Eye (tissue), 1 donor: ENCODE measurements around the gene MSH5.
A peak's percentile ranks its signal among the peaks of the same experiment; 100 is the strongest.

Experiments
- DNase-seq: peaks from one replicate; pipeline ENCODE4 v3.0.0-alpha.2; 2015

MSH5 gene

GRCh38 chr6:31713991-31714684 is 25.7 kb upstream of the MSH5 start:
- peak; percentile 82 for DNase-seq

DNA sequence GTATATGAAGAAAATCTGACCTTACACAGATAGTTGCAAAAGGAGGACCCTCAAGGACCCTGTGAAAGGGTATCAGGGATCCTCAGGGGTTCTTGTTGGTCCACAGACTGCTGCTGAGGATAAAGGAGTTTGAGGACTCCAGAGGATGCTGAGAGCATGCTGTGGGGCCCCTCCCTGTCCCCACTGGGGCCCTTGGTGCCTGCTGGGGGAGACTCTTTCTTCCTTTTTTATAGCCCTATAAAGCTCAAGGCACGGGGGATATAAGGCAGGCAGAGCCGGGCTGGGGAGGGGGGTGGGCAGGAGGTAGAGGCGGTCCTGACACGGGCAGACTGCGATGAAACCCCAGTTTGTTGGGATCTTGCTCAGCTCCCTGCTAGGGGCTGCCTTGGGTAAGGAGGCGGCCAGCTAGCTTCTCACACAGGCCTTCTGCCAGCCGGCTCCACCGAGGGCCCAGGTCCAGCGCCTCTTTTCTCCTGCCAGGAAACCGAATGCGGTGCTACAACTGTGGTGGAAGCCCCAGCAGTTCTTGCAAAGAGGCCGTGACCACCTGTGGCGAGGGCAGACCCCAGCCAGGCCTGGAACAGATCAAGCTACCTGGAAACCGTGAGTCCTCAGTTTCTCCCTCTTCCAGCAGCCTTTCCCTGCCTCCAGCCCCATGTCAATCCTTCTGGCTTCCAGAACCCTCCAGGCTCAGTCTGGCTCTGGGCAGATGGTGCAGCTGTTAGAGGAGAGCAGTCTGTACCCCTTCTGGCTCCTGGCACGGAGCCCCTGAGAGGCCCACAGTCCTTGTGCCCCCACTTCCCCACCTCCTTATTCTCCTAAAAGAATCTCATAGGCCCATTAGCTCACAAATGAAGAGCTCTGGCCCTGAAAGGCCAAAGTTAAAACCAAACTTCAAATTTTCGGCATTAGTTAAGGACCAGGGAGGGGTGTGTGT is 24.5 kb upstream of the MSH5 start, which contains the start of gene LY6G6D:
LY6G6D (plus strand) TSS at position 327 of the 937 bp plus-strand sequence; CDS start at position 335, 8 bp downstream.
- no peak for DNase-seq

DNA sequence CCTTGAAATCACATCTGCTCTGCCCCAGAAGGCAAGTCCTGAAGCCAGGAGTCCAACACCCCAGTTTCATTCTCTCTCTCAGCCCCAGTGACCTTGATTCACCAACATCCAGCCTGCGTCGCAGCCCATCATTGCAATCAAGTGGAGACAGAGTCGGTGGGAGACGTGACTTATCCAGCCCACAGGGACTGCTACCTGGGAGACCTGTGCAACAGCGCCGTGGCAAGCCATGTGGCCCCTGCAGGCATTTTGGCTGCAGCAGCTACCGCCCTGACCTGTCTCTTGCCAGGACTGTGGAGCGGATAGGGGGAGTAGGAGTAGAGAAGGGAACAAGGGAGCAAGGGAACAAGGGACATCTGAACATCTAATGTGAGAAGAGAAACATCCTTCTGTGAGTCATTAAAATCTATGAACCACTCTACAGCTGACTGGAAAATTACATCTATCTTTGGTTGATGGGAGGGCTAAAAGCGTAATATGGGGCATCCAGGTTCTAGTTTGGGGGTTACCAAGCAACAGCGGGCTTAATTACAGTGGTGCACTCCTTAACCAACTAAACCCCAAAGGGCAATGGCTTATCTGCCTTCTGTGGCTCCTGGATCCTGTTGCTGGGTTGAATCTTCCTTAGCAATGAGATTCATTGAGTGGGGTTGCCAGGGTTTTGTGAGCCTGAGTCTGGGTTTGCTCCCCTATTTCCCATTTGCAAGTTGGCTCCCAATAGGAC is 22.1 kb upstream of the MSH5 start:
- no peak for DNase-seq

- no peak for DNase-seq
Observed at GRCh38 chr6:31718265-31718664, 21.5 kb upstream of the MSH5 start.

DNA sequence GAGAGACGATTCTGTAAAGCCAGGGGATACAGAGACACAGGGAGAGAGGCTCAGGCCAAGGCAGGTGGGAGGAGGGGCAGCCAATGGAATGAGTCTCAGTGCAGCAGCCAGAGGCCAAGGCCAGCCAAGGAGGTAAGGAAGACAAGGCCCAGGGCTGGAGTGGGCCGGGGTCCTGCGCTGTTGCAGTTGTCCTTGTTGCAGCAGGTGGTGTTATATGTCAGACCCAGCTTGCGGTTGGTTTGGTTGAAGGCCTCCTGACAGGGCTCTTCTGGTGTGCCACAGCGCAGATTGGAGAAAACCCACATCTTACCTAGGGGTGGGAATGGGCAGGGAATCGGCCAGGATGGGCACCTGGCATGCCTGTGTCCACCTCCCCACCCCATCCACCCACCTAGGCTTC is 20.8 kb upstream of the MSH5 start:
- DNase-seq: no peak

GRCh38 chr6:31720196-31720770 is 19.5 kb upstream of the MSH5 start:
- no peak for DNase-seq

DNA sequence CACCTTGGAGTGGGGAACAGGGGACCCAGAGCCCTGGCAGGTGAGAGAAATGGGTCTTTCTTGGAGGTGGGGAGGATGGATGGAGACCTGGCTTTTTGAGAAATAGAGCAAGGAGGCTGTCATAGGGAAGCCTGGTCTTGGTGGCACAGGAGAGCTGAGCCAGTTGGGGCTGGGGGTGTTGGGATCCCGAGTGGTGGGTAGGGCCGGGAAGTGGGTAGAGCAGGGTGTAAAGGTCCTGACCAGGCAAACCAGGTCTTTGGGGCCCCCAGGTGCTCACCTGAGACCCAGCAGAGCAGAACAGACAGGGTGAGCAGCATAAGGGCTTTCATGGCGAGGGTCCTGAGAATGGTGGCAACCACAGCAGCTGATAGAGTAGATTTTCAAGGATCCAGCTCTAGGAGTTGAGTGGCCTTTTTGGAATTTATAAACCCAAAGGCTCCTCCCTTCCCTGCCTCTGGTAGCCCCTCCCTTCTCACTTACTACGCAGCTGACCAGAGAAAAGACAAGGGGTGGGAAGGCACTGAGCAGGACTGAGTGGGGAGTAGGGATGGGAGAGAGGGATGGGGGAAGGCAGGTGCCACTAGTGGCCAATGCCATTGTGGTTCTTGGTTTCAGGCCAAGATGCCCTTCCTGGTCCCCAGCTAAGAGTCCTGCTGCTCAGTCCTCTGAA is 18.3 kb upstream of the MSH5 start, which contains the start of gene LY6G6C:
LY6G6C (minus strand) TSS at position 396 of the 670 bp plus-strand sequence; CDS start at position 329, 67 bp downstream.
- DNase-seq: no peak

GRCh38 chr6:31722173-31722572 is 17.6 kb upstream of the MSH5 start:
- DNase-seq: no peak

DNA sequence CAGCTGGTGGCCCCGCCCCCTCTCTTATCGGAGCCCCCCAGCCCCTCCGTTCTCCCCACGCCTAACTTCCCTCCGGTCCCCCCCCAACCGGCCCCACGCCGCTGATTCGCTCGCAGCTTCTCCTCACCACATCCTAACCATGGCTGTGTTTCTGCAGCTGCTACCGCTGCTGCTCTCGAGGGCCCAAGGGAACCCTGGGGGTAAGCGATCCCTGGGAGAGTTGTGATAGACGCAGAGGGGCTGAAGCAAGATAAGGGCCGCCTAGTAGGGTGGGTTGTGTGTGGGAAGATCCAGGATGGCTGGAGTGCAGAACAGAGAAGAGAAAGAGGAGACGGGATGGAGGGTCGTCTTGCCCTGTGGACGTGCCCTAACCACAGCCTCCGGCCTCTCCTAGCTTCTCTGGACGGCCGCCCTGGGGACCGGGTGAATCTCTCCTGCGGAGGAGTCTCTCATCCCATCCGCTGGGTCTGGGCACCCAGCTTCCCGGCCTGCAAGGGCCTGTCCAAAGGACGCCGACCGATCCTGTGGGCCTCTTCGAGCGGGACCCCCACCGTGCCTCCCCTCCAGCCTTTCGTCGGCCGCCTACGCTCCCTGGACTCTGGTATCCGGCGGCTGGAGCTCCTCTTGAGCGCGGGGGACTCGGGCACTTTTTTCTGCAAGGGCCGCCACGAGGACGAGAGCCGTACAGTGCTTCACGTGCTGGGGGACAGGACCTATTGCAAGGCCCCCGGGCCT is 16.4 kb upstream of the MSH5 start, which contains the start of gene MPIG6B:
MPIG6B (plus strand) TSS at position 129 of the 735 bp plus-strand sequence; CDS start at position 140, 11 bp downstream.
- no peak for DNase-seq

GRCh38 chr6:31723980-31724691 is 15.7 kb upstream of the MSH5 start:
- DNase-seq: no peak

DNA sequence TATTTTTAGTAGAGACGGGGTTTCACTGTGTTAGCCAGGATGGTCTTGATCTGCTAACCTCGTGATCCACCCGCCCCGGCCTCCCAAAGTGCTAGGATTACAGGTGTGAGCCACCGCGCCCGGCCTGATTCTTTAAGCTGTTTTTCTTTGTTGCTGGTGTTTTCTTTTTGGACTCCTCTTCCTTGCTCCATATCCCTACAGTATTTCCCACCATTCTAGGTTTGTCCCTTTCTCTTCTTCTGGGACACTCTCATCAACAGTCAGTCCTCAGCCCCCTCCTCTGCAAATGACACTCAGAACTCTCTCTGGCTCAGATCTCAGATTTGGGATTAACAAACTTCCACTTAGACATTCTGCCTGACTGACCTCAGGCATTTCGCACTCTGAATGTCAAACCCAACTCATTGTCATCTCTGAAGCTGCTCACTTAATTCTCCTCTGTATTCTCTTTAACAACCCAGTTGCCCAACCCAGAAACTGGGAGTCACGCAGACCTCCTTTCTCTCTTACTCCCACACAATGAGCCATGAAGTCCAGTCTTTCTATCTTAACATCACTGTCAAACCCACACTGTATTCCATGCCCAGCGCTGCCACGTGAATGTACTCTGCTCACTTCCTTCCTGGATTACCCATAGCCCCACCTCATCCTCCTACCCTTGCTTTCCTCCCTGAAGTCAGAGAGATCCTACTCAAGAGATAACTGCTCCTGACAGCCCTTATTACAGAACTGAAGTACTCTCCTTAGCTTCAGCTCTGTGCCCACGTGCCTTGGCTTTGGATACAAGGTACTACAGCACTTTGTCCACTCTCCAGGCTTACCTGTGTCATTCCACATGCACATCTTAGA is 14.1 kb upstream of the MSH5 start:
- DNase-seq: no peak

DNA sequence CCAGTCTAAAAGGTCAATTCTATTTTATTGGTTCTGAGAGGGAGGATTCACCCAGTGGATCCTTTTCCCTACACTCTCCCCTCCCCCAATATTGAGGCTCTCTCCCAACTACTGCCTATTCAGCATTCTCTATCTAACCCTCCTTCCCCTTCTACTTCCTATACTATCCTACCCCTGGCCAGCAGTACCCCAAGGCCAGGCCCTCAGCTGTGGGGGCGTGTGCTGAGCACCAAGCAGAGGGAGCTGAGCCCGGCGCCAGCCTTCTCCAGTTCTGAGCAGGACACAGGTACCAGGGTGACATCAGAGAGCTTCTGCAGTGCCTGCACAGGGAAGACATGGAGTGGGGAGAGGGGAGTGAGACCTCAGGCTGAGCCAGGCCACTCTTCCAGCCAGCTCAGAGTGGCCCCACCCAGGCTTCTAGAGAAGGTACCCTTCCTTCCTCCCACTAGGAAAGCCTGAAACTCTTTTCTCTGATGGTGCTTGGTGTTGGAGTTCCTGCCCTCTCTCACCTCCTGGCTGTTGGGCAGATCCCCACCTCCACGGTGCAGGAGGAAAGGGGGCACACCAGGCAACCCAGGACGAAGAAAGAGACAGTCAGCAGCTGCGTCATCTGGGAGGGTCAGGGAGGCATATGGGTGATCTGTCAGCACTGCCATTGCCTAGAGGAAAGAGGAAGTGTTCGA is 12.6 kb upstream of the MSH5 start:
- DNase-seq: no peak

GRCh38 chr6:31727717-31728671 is 11.8 kb upstream of the MSH5 start:
- DNase-seq: no peak

GRCh38 chr6:31728767-31729514 is 10.9 kb upstream of the MSH5 start, which contains the start of gene DDAH2:
Gene DDAH2, minus strand, starts transcription at chr6:31729299. Its CDS starts 138 bp downstream, at chr6:31729161.
- no peak for DNase-seq

- peak; percentile 98 for DNase-seq
Observed at GRCh38 chr6:31729515-31729978, 10.3 kb upstream of the MSH5 start.

- peak; percentile 97 for DNase-seq
Observed at GRCh38 chr6:31729979-31730630, 9.7 kb upstream of the MSH5 start.
